Astrocyte (in vitro differentiated cells and primary cell): ENCODE data around the gene COQ5.

ENCODE experiments used
- CTCF ChIP-seq: IDR thresholded peaks from 2 replicates; pipeline ENCODE4 v1.5.1; 2011; ENCODE audit warnings: low read depth, mild to moderate bottlenecking, inconsistent platforms, low read length, moderate library complexity; ENCODE audit not compliant: insufficient read depth
- EZH2 ChIP-seq: IDR thresholded peaks from 2 replicates; pipeline ENCODE4 v1.6.1; 2012; ENCODE audit warnings: mild to moderate bottlenecking, low read length, inconsistent platforms; ENCODE audit not compliant: insufficient read depth

GRCh38 chr12:120538281-120539156 lies 9.6 kb upstream of the COQ5 start:
- TF ChIP-seq CTCF (no peak), EZH2 (no peak)
